Measurements from ENCODE around the gene GPR17. TPM values are rescaled to one million over a fixed set of nuclear protein-coding genes. Genes with fewer than 3 reads are reported as not detected.

GPR17 gene
- total and polyA plus RNA-seq, 4 donors = 0.03 to 0.14 (median 0.07) TPM; not detected in 1

- 89% methylated on average over 16 of the region's 16 CpGs for WGBS
- Histone ChIP-seq H3K9me3 (ENCODE audit: control insufficient read depth in 4 of 4, low read length in 3 of 4) (no peaks in the 10 kb centered on the region), H3K9ac (ENCODE audit: low read depth in 1 of 2, low read length in 2 of 2) (no peak overlapping the region), H3K4me3 (ENCODE audit: low read depth in 1 of 3, low read length in 3 of 3) (no peak overlapping the region), H3K4me1 (ENCODE audit: control insufficient read depth in 4 of 4, insufficient read depth in 4 of 4, low read length in 3 of 4) (peaks cover 2 to 11% (median 5%) of the 10 kb centered on the region in 4 donors), H3K27me3 (ENCODE audit: control insufficient read depth in 4 of 4, insufficient read depth in 4 of 4, low read length in 3 of 4) (no peaks in the 10 kb centered on the region), H3K27ac (ENCODE audit: low read depth in 1 of 2, low read length in 2 of 2) (no peak overlapping the region), H3K36me3 (ENCODE audit: control insufficient read depth in 4 of 4, insufficient read depth in 3 of 4, low read depth in 1 of 4, low read length in 3 of 4) (peaks cover 0 to 14% (median 1%) of the 10 kb centered on the region in 4 donors)
- DNase-seq (ENCODE audit: low spot score) = no peak
- TF ChIP-seq FOXA1 (IDR thresholded peaks at IDR 0.05) (no peak), HNF4A (conservative IDR thresholded peaks at IDR 0.05) (no peak), RXRA (IDR thresholded peaks at IDR 0.05) (no peak), RAD21 (IDR thresholded peaks at IDR 0.05) (no peak), SP1 (IDR thresholded peaks at IDR 0.05) (no peak), TAF1 (conservative IDR thresholded peaks at IDR 0.05) (no peak), MAX (IDR thresholded peaks at IDR 0.05) (no peak), REST (IDR thresholded peaks at IDR 0.05) (no peak), ZBTB33 (IDR thresholded peaks at IDR 0.05) (no peak), HNF4G (IDR thresholded peaks at IDR 0.05) (no peak), GABPA (IDR thresholded peaks at IDR 0.05 in 1 of 2, conservative IDR thresholded peaks at IDR 0.05 in 1 of 2) (no peak)
Measured at GRCh38 chr2:127653421-127654083, 7.6 kb downstream of the GPR17 start.

GRCh38 chr2:127654084-127654837 is 8.3 kb downstream of the GPR17 start:
- H3K4me3 ChIP-seq (ENCODE audit: low read depth in 1 of 3, low read length in 3 of 3) = no peak overlapping the region
- H3K9ac ChIP-seq (ENCODE audit: low read depth in 1 of 2, low read length in 2 of 2) = no peak overlapping the region
- no peaks in the 10 kb centered on the region for H3K27me3 ChIP-seq (ENCODE audit: control insufficient read depth in 4 of 4, insufficient read depth in 4 of 4, low read length in 3 of 4)
- no peak for DNase-seq (ENCODE audit: low spot score)
- H3K9me3 ChIP-seq (ENCODE audit: control insufficient read depth in 4 of 4, low read length in 3 of 4) = no peaks in the 10 kb centered on the region
- H3K36me3 ChIP-seq (ENCODE audit: control insufficient read depth in 4 of 4, insufficient read depth in 3 of 4, low read depth in 1 of 4, low read length in 3 of 4) = peaks cover 0 to 14% (median 1%) of the 10 kb centered on the region in 4 donors
- H3K4me1 ChIP-seq (ENCODE audit: control insufficient read depth in 4 of 4, insufficient read depth in 4 of 4, low read length in 3 of 4) = peaks cover 2 to 9% (median 3%) of the 10 kb centered on the region in 4 donors
- no peak overlapping the region for H3K27ac ChIP-seq (ENCODE audit: low read depth in 1 of 2, low read length in 2 of 2)
- WGBS = 95% methylated on average over 24 of the region's 24 CpGs
- TF ChIP-seq MAX (IDR thresholded peaks at IDR 0.05) (no peak), ATF3 (IDR thresholded peaks at IDR 0.05) (no peak), EGR1 (IDR thresholded peaks at IDR 0.05; ENCODE audit: low read depth in 2 of 2) (no peak), ZBTB33 (IDR thresholded peaks at IDR 0.05) (no peak), NR2F2 (IDR thresholded peaks at IDR 0.05) (no peak), CTCF (IDR thresholded peaks at IDR 0.05; ENCODE audit: low read depth, low read length, missing input control) (no peak), TAF1 (conservative IDR thresholded peaks at IDR 0.05) (no peak), FOXA1 (IDR thresholded peaks at IDR 0.05) (no peak), GABPA (IDR thresholded peaks at IDR 0.05 in 1 of 2, conservative IDR thresholded peaks at IDR 0.05 in 1 of 2) (no peak), RAD21 (IDR thresholded peaks at IDR 0.05) (no peak), RXRA (IDR thresholded peaks at IDR 0.05) (no peak), JUND (IDR thresholded peaks at IDR 0.05) (no peak), HNF4A (conservative IDR thresholded peaks at IDR 0.05) (no peak), YY1 (IDR thresholded peaks at IDR 0.05) (no peak)

Measured in liver (tissue), 9 donors.